Measurements from ENCODE around the gene TTC4. TPM values are rescaled to one million over a fixed set of nuclear protein-coding genes. Genes with fewer than 3 reads are reported as not detected.

Gene TTC4
- total RNA-seq, 4 donors from 2014 or later: 11.2 to 38.6 (median 14.3) TPM

DNA sequence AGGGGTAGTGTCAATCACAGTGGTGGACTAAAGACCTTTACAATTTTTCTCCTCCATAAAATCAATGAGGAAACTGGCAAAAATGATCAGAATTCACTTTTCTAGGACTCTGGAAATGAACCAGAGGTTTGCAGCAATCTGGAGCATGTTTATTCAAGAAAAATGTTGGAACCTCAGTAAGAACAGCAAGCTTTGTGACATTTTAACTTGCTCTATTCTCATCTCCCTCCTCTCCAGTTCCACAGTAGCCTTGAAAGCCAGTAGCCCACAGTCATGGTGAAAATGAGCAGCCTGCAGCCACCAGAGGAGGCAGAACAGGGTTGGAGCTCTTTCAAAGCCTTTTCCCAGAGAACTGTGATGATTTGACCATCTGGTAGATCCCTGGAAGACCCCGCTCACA is 9.1 kb downstream of the TTC4 start:
- ATAC-seq: no peak
- H3K9me3 ChIP-seq: peaks cover 0 to 10% (median 0%) of the 10 kb centered on the region in 3 donors
- H3K4me3 ChIP-seq: no peak overlapping the region
- 88 to 100% methylated on average over 1 of the region's 1 CpG for WGBS, 2 donors (ENCODE audit: low coverage in 1 of 2)
- no peaks in the 10 kb centered on the region for H3K27me3 ChIP-seq
- H3K36me3 ChIP-seq: peaks cover 0 to 100% of the 10 kb centered on the region in 2 donors
- TF ChIP-seq, protein P1, sequence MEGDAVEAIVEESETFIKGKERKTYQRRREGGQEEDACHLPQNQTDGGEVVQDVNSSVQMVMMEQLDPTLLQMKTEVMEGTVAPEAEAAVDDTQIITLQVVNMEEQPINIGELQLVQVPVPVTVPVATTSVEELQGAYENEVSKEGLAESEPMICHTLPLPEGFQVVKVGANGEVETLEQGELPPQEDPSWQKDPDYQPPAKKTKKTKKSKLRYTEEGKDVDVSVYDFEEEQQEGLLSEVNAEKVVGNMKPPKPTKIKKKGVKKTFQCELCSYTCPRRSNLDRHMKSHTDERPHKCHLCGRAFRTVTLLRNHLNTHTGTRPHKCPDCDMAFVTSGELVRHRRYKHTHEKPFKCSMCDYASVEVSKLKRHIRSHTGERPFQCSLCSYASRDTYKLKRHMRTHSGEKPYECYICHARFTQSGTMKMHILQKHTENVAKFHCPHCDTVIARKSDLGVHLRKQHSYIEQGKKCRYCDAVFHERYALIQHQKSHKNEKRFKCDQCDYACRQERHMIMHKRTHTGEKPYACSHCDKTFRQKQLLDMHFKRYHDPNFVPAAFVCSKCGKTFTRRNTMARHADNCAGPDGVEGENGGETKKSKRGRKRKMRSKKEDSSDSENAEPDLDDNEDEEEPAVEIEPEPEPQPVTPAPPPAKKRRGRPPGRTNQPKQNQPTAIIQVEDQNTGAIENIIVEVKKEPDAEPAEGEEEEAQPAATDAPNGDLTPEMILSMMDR (IDR thresholded peaks at IDR 0.05): no peak
- TF ChIP-seq POLR2A (IDR thresholded peaks at IDR 0.05): no peak
- H3K27ac ChIP-seq: no peak overlapping the region
- H3K4me1 ChIP-seq: peaks cover 0 to 11% (median 0%) of the 10 kb centered on the region in 3 donors

DNA sequence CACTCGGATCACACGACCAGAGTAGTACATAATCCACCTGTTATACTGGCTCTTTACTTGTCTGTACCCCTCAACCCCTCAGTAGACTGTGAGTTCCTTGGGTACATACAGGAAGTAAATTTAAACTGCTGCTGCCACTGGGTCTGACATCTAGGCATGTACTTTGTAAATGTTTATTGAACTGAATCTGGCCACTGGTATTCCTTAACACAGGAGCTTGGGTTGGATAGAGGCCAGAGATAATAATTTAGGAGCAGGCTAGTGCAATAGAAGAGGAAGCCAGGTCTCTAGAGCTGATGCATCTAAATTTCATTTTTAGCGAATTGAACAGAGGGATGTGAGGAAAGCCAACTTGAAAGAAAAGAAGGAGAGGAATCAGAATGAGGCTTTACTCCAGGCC is 12.4 kb downstream of the TTC4 start:
- H3K36me3 ChIP-seq: peaks cover 0 to 100% of the 10 kb centered on the region in 2 donors
- H3K27ac ChIP-seq: peak overlapping the region in 2 of 4 donors; percentile 9 to 22
- H3K4me1 ChIP-seq: peaks cover 0 to 11% (median 0%) of the 10 kb centered on the region in 3 donors
- peaks cover 0 to 10% (median 0%) of the 10 kb centered on the region in 3 donors for H3K9me3 ChIP-seq
- TF ChIP-seq EP300 (IDR thresholded peaks at IDR 0.05) (no peak), POLR2AphosphoS5 (IDR thresholded peaks at IDR 0.05) (peak; percentile 34), POLR2A (IDR thresholded peaks at IDR 0.05) (no peak)
- TF ChIP-seq, protein P1 (IDR thresholded peaks at IDR 0.05): no peak
- H3K4me3 ChIP-seq: no peak overlapping the region
- no peaks in the 10 kb centered on the region for H3K27me3 ChIP-seq
- no peak for ATAC-seq
- 22 to 42% methylated on average over 3 of the region's 3 CpGs for WGBS, 2 donors (ENCODE audit: low coverage in 1 of 2)

DNA sequence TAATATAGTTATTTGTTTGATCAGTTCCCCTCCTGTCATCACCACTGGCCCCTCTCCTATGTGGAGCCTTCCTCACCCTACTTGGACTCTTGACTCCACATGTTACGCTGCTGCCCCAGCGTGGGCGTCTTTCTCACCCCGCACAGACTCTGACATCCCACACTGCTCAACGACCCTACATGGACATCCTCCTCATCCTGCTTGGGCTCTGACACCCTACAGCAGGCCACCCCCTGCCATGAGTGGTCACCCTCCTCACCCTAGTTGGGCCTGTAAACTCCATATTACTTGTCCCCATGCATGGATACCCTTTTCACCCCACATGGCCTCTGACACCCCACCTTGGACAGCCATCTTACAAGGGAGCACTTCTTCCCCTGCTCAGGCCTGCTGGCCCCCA is 21.0 kb downstream of the TTC4 start:
- Histone ChIP-seq H3K36me3 (peaks cover 0 to 99% of the 10 kb centered on the region in 2 donors), H3K4me1 (no peaks in the 10 kb centered on the region), H3K27ac (no peak overlapping the region), H3K4me3 (no peak overlapping the region), H3K9me3 (no peaks in the 10 kb centered on the region), H3K27me3 (no peaks in the 10 kb centered on the region)
- ATAC-seq: no peak
- TF ChIP-seq, protein P1 (IDR thresholded peaks at IDR 0.05): no peak
- TF ChIP-seq EP300 (IDR thresholded peaks at IDR 0.05): no peak
- no peak for TF ChIP-seq POLR2A (IDR thresholded peaks at IDR 0.05)
- no peak for TF ChIP-seq POLR2AphosphoS5 (IDR thresholded peaks at IDR 0.05)
- 73 to 100% methylated on average over 5 of the region's 5 CpGs for WGBS, 2 donors (ENCODE audit: low coverage in 1 of 2)

DNA sequence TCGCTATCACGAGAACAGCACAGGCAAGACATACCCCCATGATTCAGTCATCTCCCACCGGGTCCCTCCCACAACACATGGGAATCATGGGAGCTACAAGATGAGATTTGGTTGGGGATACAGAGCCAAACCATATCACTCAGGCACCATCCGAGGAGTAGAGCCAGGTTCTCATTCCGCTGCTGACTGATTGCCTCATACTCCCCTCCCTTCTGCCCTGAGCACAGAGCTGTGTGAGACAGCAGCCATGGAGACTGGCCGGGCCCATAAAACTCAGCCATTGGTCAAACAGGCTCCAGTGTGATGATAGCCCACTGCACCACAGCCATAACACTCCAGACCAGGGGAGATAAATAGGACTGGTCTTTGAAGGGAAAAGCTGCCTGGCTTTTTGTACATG is 22.6 kb downstream of the TTC4 start:
- H3K36me3 ChIP-seq: peaks cover 0 to 99% of the 10 kb centered on the region in 2 donors
- no peaks in the 10 kb centered on the region for H3K27me3 ChIP-seq
- H3K27ac ChIP-seq: no peak overlapping the region
- TF ChIP-seq, protein P1 (IDR thresholded peaks at IDR 0.05): no peak
- TF ChIP-seq POLR2AphosphoS5 (IDR thresholded peaks at IDR 0.05): no peak
- no peak for TF ChIP-seq POLR2A (IDR thresholded peaks at IDR 0.05)
- WGBS, 2 donors (ENCODE audit: low coverage in 1 of 2): 100% methylated on average over 1 of the region's 6 CpGs; no CpG with 5 or more reads in 1 of the 2 donors
- no peaks in the 10 kb centered on the region for H3K9me3 ChIP-seq
- H3K4me1 ChIP-seq: no peaks in the 10 kb centered on the region
- H3K4me3 ChIP-seq: no peak overlapping the region
- no peak for ATAC-seq

DNA sequence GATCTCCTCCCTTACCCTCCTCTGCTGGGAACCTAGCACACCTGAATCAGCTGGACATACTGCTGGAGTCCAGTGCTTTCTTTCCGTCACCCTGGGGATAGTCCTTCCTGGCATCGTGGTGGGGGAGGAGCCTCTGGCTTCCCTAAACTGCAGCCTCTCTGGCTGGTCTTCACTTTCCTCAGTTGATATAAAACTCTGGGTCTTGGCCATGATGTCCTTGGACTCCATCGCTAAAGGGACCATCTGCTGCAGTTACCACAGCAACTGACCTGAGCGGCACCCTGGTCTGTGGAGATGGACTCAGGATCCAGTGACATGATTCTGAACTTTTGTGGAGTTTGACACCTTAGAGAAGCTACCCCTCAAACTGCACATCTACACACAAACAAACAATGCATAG is 25.9 kb downstream of the TTC4 start:
- 75% methylated on average over 2 of the region's 4 CpGs; no CpG with 5 or more reads in 1 of the 2 donors for WGBS, 2 donors (ENCODE audit: low coverage in 1 of 2)
- Histone ChIP-seq H3K36me3 (peaks cover 0 to 80% of the 10 kb centered on the region in 2 donors), H3K27me3 (no peaks in the 10 kb centered on the region), H3K9me3 (no peaks in the 10 kb centered on the region), H3K4me3 (no peak overlapping the region), H3K4me1 (no peaks in the 10 kb centered on the region), H3K27ac (no peak overlapping the region)
- no peak for ATAC-seq
- TF ChIP-seq POLR2AphosphoS5 (IDR thresholded peaks at IDR 0.05) (no peak), POLR2A (IDR thresholded peaks at IDR 0.05) (no peak), EP300 (IDR thresholded peaks at IDR 0.05) (no peak)
- TF ChIP-seq, protein P1 (IDR thresholded peaks at IDR 0.05): no peak
